Measurements from ENCODE around the gene ITPRIPL2.
A peak's percentile ranks its signal among the peaks of the same experiment; 100 is the strongest.

The ITPRIPL2 gene

DNA sequence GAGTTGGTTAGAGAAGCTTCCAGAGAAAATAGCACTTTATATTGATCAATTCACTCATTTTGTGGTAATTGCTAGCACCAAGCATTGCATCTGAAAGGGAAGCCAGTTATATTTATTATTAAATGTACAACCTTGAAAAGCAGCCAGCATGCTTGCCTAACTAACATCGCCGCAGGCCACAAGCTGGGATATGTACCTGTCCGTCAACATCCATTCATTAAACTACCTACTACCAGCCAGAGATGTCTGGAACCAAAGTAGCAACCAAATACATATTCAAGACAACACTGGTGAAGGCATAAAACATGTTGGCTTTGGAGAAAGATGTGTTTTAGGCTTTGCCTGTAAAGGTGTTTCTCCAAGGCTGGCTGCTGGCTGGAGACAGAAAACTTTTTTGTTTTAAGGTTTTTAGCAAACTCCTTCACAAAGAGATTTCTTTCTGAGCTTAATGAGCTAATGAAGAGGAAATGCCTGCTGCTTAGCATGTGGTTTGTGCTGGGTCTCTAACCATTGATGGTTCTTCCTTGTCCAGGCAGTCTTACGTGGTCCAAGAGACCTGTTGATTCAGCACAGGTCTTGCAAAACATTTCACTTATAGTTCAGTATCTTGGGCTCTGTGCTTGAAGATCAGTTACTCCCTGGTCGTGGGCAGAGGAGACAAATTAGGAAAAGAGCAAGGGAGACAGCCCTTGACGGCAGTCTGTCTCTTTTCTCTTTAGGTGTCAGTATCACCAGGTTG is 3.1 kb downstream of the ITPRIPL2 start:
- DNase-seq (ENCODE audit: insufficient read length, low spot score), result no peak
- no peak for FAIRE-seq

GRCh38 chr16:19118938-19119431 is 5.2 kb downstream of the ITPRIPL2 start:
- TF ChIP-seq PAX5 (IDR thresholded peaks at IDR 0.05; ENCODE audit: insufficient read depth, low read length, severe bottlenecking) (no peak), POLR2AphosphoS5 (IDR thresholded peaks at IDR 0.05; ENCODE audit: low read depth, low read length) (no peak), SPI1 (IDR thresholded peaks at IDR 0.05; ENCODE audit: low read depth, low read length) (peak; percentile 27; the same call in 1 of the 2 replicates), TAF1 (IDR thresholded peaks at IDR 0.05; ENCODE audit: low read depth, low read length) (no peak)
- FAIRE-seq (no peak), DNase-seq (ENCODE audit: insufficient read length, low spot score) (no peak)

More for the DNA sequence above, 3.1 kb downstream of the ITPRIPL2 start:
- TF ChIP-seq TAF1 (IDR thresholded peaks at IDR 0.05; ENCODE audit: low read depth, low read length) (no peak), POLR2AphosphoS5 (IDR thresholded peaks at IDR 0.05; ENCODE audit: low read depth, low read length) (no peak), PAX5 (IDR thresholded peaks at IDR 0.05; ENCODE audit: insufficient read depth, low read length, severe bottlenecking) (no peak), POLR2A (IDR thresholded peaks at IDR 0.05; ENCODE audit: low read depth, low read length) (no peak), POU2F2 (IDR thresholded peaks at IDR 0.05; ENCODE audit: low read depth, low read length) (no peak), SPI1 (IDR thresholded peaks at IDR 0.05; ENCODE audit: low read depth, low read length) (no peak)

GRCh38 chr16:19119564-19119963 is 5.8 kb downstream of the ITPRIPL2 start:
- FAIRE-seq, result no peak
- no peak for TF ChIP-seq PAX5 (IDR thresholded peaks at IDR 0.05; ENCODE audit: insufficient read depth, low read length, severe bottlenecking)
- TF ChIP-seq SPI1 (IDR thresholded peaks at IDR 0.05; ENCODE audit: low read depth, low read length), result no peak
- TF ChIP-seq POLR2AphosphoS5 (IDR thresholded peaks at IDR 0.05; ENCODE audit: low read depth, low read length), result no peak
- TF ChIP-seq TAF1 (IDR thresholded peaks at IDR 0.05; ENCODE audit: low read depth, low read length), result no peak
- TF ChIP-seq POLR2A (IDR thresholded peaks at IDR 0.05; ENCODE audit: low read depth, low read length), result no peak
- TF ChIP-seq POU2F2 (IDR thresholded peaks at IDR 0.05; ENCODE audit: low read depth, low read length), result no peak

DNA sequence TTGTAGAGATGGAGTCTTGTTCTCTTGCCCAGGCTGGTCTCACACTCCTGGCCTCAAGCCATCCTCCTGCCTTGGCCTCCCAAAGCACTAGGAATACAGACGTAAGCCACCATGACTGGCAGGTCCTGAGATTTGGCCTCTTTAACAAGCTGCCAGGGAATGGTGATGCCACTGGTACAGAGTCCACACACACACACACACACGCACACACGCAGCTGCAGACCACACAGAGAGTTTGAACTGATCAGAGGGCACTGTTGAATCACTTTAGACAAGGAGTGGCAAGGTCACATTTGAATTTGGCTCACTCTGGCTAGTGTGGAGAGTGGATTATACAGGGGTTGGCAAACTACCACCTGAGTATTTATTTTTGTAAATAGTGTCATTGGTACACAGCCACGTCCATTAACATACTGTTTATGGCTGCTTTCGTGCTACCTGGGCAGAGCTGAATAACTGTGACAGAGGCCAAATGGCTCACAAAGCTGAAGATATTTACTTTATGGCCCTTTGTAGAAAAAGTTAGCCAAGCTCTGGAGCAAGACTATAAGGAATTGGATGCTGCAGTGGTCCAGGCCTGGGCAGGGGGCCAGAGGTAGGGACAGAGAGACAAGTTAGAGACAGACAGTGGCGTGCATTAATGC is 9.9 kb downstream of the ITPRIPL2 start:
- FAIRE-seq (no peak), DNase-seq (ENCODE audit: insufficient read length, low spot score) (no peak)

More at GRCh38 chr16:19119564-19119963, 5.8 kb downstream of the ITPRIPL2 start:
- DNase-seq (ENCODE audit: insufficient read length, low spot score), result no peak

DNA sequence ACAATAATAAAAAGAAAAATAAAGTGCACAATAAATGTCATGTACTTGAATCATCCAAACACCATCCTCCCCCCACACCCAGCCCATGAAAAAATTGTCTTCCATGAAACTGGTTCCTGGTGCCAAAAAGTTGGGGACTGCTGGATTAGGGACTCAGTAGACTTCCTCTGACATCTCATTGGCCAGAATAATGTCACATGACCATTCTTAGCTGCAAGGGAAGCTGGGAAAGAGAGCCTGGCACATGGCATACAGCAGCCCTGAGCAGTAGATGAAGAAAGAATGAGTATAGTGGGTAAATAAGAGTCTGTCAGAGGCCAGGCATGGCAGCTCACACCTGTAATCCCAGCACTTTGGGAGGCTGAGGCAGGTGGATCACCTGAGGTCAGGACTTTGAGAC is 12.5 kb downstream of the ITPRIPL2 start:
- DNase-seq (ENCODE audit: insufficient read length, low spot score) (no peak), FAIRE-seq (no peak)
- TF ChIP-seq TAF1 (IDR thresholded peaks at IDR 0.05; ENCODE audit: low read depth, low read length) (no peak), POLR2A (IDR thresholded peaks at IDR 0.05; ENCODE audit: low read depth, low read length) (no peak), POLR2AphosphoS5 (IDR thresholded peaks at IDR 0.05; ENCODE audit: low read depth, low read length) (no peak), PAX5 (IDR thresholded peaks at IDR 0.05; ENCODE audit: insufficient read depth, low read length, severe bottlenecking) (no peak), SPI1 (IDR thresholded peaks at IDR 0.05; ENCODE audit: low read depth, low read length) (no peak), POU2F2 (IDR thresholded peaks at IDR 0.05; ENCODE audit: low read depth, low read length) (no peak)

More for the DNA sequence above, 9.9 kb downstream of the ITPRIPL2 start:
- TF ChIP-seq PAX5 (IDR thresholded peaks at IDR 0.05; ENCODE audit: insufficient read depth, low read length, severe bottlenecking), result no peak
- no peak for TF ChIP-seq SPI1 (IDR thresholded peaks at IDR 0.05; ENCODE audit: low read depth, low read length)
- TF ChIP-seq POU2F2 (IDR thresholded peaks at IDR 0.05; ENCODE audit: low read depth, low read length), result no peak
- TF ChIP-seq POLR2AphosphoS5 (IDR thresholded peaks at IDR 0.05; ENCODE audit: low read depth, low read length), result no peak
- no peak for TF ChIP-seq POLR2A (IDR thresholded peaks at IDR 0.05; ENCODE audit: low read depth, low read length)
- TF ChIP-seq TAF1 (IDR thresholded peaks at IDR 0.05; ENCODE audit: low read depth, low read length), result no peak

DNA sequence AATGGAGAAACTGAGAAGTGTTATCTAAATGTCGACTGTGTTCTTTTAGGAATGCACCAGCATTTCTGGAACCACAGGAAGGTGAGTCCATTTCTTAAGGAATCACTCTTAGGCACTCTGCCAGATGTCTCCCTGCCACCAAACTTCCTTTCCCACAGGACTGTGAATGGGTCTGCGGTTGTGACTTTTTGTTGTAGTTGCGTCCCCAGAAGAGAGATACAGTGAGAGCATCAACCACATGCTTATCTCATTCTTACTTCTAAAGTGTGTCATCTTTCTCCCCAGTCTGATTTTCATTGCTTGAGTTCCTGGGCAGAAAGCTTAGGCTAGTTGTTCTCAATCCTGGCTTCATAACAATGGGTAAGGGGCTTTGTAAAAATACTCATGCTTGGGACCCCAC is 13.4 kb downstream of the ITPRIPL2 start:
- FAIRE-seq (no peak), DNase-seq (ENCODE audit: insufficient read length, low spot score) (no peak)
- TF ChIP-seq POLR2A (IDR thresholded peaks at IDR 0.05; ENCODE audit: low read depth, low read length), result no peak
- no peak for TF ChIP-seq POU2F2 (IDR thresholded peaks at IDR 0.05; ENCODE audit: low read depth, low read length)
- TF ChIP-seq PAX5 (IDR thresholded peaks at IDR 0.05; ENCODE audit: insufficient read depth, low read length, severe bottlenecking), result no peak
- no peak for TF ChIP-seq TAF1 (IDR thresholded peaks at IDR 0.05; ENCODE audit: low read depth, low read length)
- no peak for TF ChIP-seq SPI1 (IDR thresholded peaks at IDR 0.05; ENCODE audit: low read depth, low read length)
- no peak for TF ChIP-seq POLR2AphosphoS5 (IDR thresholded peaks at IDR 0.05; ENCODE audit: low read depth, low read length)

GRCh38 chr16:19127674-19128131 is 13.9 kb downstream of the ITPRIPL2 start:
- TF ChIP-seq POU2F2 (IDR thresholded peaks at IDR 0.05; ENCODE audit: low read depth, low read length) (peak; percentile 82; the same call in 1 of the 2 replicates), SPI1 (IDR thresholded peaks at IDR 0.05; ENCODE audit: low read depth, low read length) (peak; percentile 93), TAF1 (IDR thresholded peaks at IDR 0.05; ENCODE audit: low read depth, low read length) (no peak)
- FAIRE-seq (peak; percentile 62), DNase-seq (ENCODE audit: insufficient read length, low spot score) (no peak)

DNA sequence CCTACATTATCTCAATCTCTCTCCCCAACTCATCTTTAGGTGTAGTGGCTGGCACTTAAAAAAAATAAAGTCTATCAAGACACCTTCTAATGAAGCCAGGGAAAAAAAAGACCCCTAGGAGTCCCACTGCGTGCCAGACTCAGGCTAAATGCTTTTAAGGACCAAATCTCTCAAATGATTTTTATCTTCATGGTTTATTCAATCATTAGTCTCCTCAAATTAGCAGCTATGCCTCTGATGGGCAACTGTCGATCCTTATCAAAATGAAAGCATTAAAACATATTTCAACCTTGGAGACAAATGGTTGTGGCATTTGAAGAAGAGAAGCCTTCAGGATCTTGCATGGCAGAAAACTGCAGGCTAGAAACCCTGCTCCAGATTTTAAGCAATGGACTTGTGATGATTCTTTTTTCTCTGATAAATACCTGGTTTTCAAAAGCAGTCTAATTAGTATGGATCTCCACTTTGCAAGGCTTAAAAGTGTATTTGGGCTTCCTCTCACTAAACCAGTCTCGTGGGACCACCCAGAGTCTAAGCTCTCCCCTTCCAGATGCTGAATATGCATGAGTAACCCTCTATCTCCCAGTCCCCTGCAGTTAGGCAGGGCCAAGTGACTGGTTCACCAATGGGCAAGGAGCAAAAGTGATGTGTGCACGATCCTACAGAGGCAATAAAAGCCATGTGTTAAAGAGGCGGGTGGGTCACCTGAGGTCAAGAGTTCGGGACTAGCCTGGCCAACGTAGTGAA is 14.9 kb downstream of the ITPRIPL2 start:
- TF ChIP-seq POLR2A (IDR thresholded peaks at IDR 0.05; ENCODE audit: low read depth, low read length) (no peak), POU2F2 (IDR thresholded peaks at IDR 0.05; ENCODE audit: low read depth, low read length) (no peak), SPI1 (IDR thresholded peaks at IDR 0.05; ENCODE audit: low read depth, low read length) (no peak), POLR2AphosphoS5 (IDR thresholded peaks at IDR 0.05; ENCODE audit: low read depth, low read length) (no peak), TAF1 (IDR thresholded peaks at IDR 0.05; ENCODE audit: low read depth, low read length) (no peak), PAX5 (IDR thresholded peaks at IDR 0.05; ENCODE audit: insufficient read depth, low read length, severe bottlenecking) (no peak)
- DNase-seq (ENCODE audit: insufficient read length, low spot score) (no peak), FAIRE-seq (no peak)

- DNase-seq (ENCODE audit: insufficient read length, low spot score) (no peak), FAIRE-seq (no peak)
- no peak for TF ChIP-seq PAX5 (IDR thresholded peaks at IDR 0.05; ENCODE audit: insufficient read depth, low read length, severe bottlenecking)
- no peak for TF ChIP-seq POLR2AphosphoS5 (IDR thresholded peaks at IDR 0.05; ENCODE audit: low read depth, low read length)
- TF ChIP-seq SPI1 (IDR thresholded peaks at IDR 0.05; ENCODE audit: low read depth, low read length), result no peak
- no peak for TF ChIP-seq POU2F2 (IDR thresholded peaks at IDR 0.05; ENCODE audit: low read depth, low read length)
- TF ChIP-seq TAF1 (IDR thresholded peaks at IDR 0.05; ENCODE audit: low read depth, low read length), result no peak
- no peak for TF ChIP-seq POLR2A (IDR thresholded peaks at IDR 0.05; ENCODE audit: low read depth, low read length)
These were observed 16.6 kb downstream of the ITPRIPL2 start for GRCh38 chr16:19130385-19130784.

Data from GM12891 (cell line).